SK-N-SH treated with all-trans-retinoic acid at 6 μM for 48 hours (cell line): ENCODE measurements around the gene TEX36.
"Not testable (repeated sequence)": the region's sequence is repeated elsewhere in the genome, so short reads cannot be mapped to it uniquely, and the experiment has no call there.

Source experiments
- ISL1 ChIP-seq: fragments of 250-450 bp; sonication (Bioruptor Pico); IDR thresholded peaks from 2 replicates; pipeline ENCODE4 v2.1.2; 2022; ENCODE audit warnings: mild to moderate bottlenecking, moderate library complexity
- OSR1 ChIP-seq: fragments of 250-450 bp; sonication (Bioruptor Pico); IDR thresholded peaks from 2 replicates; pipeline ENCODE4 v1.8.0; 2022; ENCODE audit warnings: moderate library complexity, mild to moderate bottlenecking, inconsistent platforms
- TCF4 ChIP-seq: fragments of 250-450 bp; sonication (Bioruptor Pico); IDR thresholded peaks from 2 replicates; pipeline ENCODE4 v1.8.0; 2021; ENCODE audit warnings: mild to moderate bottlenecking, moderate library complexity, borderline replicate concordance
- TOX ChIP-seq: fragments of 250-450 bp; sonication (Bioruptor Pico); IDR thresholded peaks from 2 replicates; pipeline ENCODE4 v1.8.0; 2021; ENCODE audit warnings: mild to moderate bottlenecking, moderate library complexity, borderline replicate concordance

GRCh38 chr10:125613062-125613461 is 69.9 kb downstream of the TEX36 start:
- not testable (repeated sequence) for TF ChIP-seq TOX; ISL1 (CRISPR knock-in tag); OSR1; TCF4 (CRISPR knock-in tag)
